IPS-18c (cell line): ENCODE results near the gene NUBPL.
"Not testable (repeated sequence)": the region's sequence is repeated elsewhere in the genome, so short reads cannot be mapped to it uniquely, and the experiment has no call there.

Experiments
- H3K4me3 ChIP-seq: 2 replicates; pipeline ENCODE4 v1.7.0; 2013; ENCODE audit warnings: low read depth, mild to moderate bottlenecking, low read length, moderate library complexity; ENCODE audit not compliant: insufficient read depth
- H3K9me3 ChIP-seq: one replicate; pipeline ENCODE4 v1.6.1; 2013; ENCODE audit warnings: mild to moderate bottlenecking, low read length, moderate library complexity; ENCODE audit not compliant: control insufficient read depth, insufficient read depth

Gene NUBPL

GRCh38 chr14:31811693-31812628, 250.8 kb downstream of the NUBPL start:
- H3K4me3 ChIP-seq, H3K9me3 ChIP-seq: not testable (repeated sequence)

- H3K4me3 ChIP-seq, H3K9me3 ChIP-seq: not testable (repeated sequence)
These were observed 252.7 kb downstream of the NUBPL start for GRCh38 chr14:31813724-31814490.

GRCh38 chr14:31819281-31819680, 258.1 kb downstream of the NUBPL start:
- Histone ChIP-seq H3K4me3 (no peak overlapping the region), H3K9me3 (no peaks in the 10 kb centered on the region)

GRCh38 chr14:31825459-31825858, 264.3 kb downstream of the NUBPL start:
- H3K9me3 ChIP-seq, result no peaks in the 10 kb centered on the region
- no peak overlapping the region for H3K4me3 ChIP-seq

- no peaks in the 10 kb centered on the region for H3K9me3 ChIP-seq
- H3K4me3 ChIP-seq, result no peak overlapping the region
These were observed 266.1 kb downstream of the NUBPL start for GRCh38 chr14:31827325-31827724.

GRCh38 chr14:31828946-31829868, 268.0 kb downstream of the NUBPL start:
- Histone ChIP-seq H3K9me3 (no peaks in the 10 kb centered on the region), H3K4me3 (no peak overlapping the region)

GRCh38 chr14:31834616-31835015, 273.4 kb downstream of the NUBPL start:
- Histone ChIP-seq H3K9me3 (no peaks in the 10 kb centered on the region), H3K4me3 (no peak overlapping the region)

GRCh38 chr14:31835049-31835448, 273.8 kb downstream of the NUBPL start:
- H3K4me3 ChIP-seq, result no peak overlapping the region
- no peaks in the 10 kb centered on the region for H3K9me3 ChIP-seq

- Histone ChIP-seq H3K4me3 (no peak overlapping the region), H3K9me3 (no peaks in the 10 kb centered on the region)
These were observed 275.8 kb downstream of the NUBPL start for GRCh38 chr14:31837031-31837430.

GRCh38 chr14:31842899-31843298, 281.7 kb downstream of the NUBPL start:
- Histone ChIP-seq H3K4me3 (no peak overlapping the region), H3K9me3 (no peaks in the 10 kb centered on the region)

GRCh38 chr14:31843361-31844091, 282.3 kb downstream of the NUBPL start:
- Histone ChIP-seq H3K9me3 (no peaks in the 10 kb centered on the region), H3K4me3 (no peak overlapping the region)

GRCh38 chr14:31854508-31855075, 293.4 kb downstream of the NUBPL start:
- Histone ChIP-seq H3K9me3 (peaks cover 2% of the 10 kb centered on the region), H3K4me3 (no peak overlapping the region)

GRCh38 chr14:31855262-31855661, 294.1 kb downstream of the NUBPL start:
- no peak overlapping the region for H3K4me3 ChIP-seq
- H3K9me3 ChIP-seq, result peaks cover 2% of the 10 kb centered on the region

GRCh38 chr14:31856003-31856402, 294.8 kb downstream of the NUBPL start:
- not testable (repeated sequence) for H3K9me3 ChIP-seq, H3K4me3 ChIP-seq

- Histone ChIP-seq H3K4me3 (no peak overlapping the region), H3K9me3 (peaks cover 2% of the 10 kb centered on the region)
These were observed 297.7 kb downstream of the NUBPL start for GRCh38 chr14:31858868-31859267.
